NCI-H446 treated with DMSO at 0.1 percent for 48 hours (cell line): ENCODE measurements around the gene DGKH.

Experiments
- DNase-seq: peaks from one replicate; lab custom pipeline; 2025; lab: John Stamatoyannopoulos, UW

The DGKH gene, protein sequence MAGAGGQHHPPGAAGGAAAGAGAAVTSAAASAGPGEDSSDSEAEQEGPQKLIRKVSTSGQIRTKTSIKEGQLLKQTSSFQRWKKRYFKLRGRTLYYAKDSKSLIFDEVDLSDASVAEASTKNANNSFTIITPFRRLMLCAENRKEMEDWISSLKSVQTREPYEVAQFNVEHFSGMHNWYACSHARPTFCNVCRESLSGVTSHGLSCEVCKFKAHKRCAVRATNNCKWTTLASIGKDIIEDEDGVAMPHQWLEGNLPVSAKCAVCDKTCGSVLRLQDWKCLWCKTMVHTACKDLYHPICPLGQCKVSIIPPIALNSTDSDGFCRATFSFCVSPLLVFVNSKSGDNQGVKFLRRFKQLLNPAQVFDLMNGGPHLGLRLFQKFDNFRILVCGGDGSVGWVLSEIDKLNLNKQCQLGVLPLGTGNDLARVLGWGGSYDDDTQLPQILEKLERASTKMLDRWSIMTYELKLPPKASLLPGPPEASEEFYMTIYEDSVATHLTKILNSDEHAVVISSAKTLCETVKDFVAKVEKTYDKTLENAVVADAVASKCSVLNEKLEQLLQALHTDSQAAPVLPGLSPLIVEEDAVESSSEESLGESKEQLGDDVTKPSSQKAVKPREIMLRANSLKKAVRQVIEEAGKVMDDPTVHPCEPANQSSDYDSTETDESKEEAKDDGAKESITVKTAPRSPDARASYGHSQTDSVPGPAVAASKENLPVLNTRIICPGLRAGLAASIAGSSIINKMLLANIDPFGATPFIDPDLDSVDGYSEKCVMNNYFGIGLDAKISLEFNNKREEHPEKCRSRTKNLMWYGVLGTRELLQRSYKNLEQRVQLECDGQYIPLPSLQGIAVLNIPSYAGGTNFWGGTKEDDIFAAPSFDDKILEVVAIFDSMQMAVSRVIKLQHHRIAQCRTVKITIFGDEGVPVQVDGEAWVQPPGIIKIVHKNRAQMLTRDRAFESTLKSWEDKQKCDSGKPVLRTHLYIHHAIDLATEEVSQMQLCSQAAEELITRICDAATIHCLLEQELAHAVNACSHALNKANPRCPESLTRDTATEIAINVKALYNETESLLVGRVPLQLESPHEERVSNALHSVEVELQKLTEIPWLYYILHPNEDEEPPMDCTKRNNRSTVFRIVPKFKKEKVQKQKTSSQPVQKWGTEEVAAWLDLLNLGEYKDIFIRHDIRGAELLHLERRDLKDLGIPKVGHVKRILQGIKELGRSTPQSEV

DNA sequence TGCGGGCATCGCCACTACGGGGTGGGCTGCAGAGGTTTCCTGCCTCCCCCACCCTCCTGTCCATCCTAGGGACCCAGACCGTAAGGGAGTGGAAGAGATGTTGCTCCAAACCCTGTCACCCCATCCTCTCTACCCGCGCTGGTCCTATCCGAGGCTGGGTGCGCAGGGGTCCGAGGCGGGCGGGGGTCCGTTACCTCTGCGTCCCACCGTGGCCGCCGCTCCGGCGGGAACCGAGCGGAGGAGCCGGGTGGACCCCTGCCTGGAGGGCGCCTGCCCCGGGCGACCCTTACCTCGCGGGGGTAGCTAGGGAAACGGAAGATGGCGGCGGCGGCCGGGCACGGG lies at the start of gene DGKH:
TSS of gene DGKH (plus strand) at position 307 of the 342 bp plus-strand sequence. CDS start 126 bp downstream, outside the sequence.
- DNase-seq, result no peak

DNA sequence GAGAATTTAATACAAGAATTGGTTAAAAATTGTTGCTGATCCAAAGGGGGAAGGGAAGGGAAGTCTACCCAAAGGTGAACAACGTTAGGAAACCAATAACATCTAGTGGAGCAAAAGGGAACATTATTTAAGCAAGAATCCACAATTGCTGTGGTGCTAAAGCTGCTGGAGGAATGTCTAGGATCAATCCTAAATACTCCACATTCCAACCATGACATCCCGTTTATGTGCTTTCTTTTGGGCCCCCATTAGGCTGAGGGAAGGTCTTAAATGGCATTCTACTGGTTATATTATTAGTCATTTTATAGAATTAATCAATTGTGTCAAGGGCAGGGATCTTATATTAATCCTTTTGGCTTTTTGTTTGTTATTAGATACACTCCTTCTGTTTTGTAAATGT lies 47.6 kb upstream of the DGKH start:
- DNase-seq, result no peak

DNA sequence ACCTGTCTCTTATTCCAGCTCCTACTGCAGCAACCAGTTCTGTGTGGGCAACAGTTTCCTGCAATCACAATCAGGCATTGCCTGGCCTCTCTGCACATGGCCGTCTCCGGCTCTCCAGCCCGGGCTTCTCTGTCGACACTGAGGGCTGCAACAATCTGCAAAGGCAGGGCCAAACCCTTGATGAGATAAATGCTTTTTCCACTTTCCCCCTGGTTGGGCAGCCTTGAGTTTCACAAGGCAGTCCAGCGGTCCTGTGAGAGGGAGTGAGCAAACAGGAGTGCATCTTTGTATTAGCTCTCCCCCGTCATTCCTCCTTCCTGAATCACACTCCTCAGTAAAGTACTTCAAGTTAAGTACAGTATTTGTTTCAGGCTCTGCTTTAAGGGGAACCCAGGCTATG lies 46.9 kb upstream of the DGKH start:
- no peak for DNase-seq

DNA sequence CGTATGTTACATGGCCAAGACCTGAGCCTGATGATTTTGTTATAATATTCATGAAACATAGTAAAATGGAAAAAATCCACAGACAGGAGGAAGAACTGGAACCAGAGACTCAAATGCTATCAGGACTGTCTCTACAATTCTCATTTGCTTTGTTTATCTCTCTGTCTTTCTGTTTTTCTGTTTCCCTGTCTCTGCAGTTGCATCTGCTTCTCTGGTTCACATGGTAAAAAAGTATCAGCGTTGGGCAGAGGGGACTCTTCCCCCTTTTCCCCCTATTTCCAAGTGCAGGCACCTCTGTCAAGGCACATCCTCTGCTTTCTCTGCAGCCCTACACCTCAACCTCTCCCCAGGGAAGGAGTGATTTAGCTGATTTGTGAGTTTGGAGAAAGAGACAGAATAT lies 46.4 kb upstream of the DGKH start:
- DNase-seq, result no peak

DNA sequence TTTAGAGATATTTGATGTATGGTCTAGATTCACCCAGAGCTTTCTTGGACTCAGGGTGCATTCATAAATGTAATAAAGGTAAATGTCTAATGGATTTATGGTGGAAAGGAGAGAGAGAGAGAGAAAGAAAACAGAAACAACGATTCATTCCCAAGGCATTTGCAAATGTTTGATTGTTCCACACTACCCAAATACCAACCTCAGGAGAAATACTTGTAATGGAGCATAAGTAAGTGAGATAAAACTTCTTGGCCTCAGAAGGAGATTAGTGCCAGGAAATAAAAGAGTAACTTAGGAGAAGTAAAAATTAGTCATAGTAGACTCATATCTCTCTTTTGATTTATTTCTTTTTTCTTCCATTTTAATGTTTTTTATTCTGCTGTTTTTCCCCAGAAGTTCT lies 40.6 kb upstream of the DGKH start:
- no peak for DNase-seq

DNA sequence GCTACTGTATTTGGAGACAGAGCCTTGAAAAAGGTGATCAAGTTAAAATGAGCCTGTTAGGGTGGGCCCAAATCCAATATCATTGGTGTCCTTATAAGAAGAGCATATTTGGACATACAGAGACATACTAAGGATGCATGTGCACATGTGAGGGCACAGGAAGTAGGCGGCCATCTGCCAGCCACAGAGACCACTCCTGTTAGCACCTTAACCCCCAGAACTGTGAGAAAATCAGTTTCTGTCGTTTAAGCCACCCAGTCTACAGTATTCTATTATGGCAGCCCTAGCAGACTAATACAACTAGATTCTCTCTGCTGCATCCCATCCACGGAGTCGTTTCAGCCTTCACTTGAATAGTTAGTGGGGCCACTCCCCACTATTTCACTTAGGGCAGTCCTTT lies 39.4 kb upstream of the DGKH start:
- no peak for DNase-seq

DNA sequence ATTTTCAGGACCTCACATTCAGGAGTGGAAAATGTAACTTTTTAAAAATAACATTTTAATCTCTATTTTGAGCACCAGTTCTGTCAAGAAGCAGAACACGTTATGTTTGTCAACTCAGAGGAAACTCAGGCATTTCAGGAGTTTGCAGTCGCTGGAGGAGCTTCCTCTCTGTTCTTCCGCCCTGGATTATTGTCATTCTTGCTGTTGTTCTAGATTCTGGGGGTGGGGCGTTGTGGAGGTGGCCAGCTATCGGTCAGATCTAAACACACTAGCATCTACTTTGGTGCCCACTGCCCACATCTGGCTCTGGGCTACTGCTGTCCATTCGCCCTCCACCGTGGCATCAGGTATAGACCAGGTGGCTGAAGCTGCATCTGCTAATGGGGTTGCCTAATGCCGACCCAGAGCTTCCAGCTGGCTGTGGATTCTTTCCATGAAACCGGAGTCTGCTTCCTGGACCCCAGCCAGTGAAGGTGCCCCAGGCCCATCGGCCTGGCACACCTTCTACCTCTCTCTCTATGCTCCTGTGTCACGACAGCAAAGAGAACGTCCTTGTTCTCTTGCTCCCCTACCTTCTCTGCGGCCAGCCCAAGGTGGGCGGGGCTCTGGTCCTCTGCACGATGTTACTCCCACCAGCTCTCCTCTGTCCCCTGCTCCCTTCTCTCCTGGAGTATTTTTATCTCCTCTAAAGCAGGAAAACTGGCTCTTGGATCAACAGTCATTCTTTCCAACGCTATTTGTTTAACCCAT lies 36.7 kb upstream of the DGKH start:
- no peak for DNase-seq

DNA sequence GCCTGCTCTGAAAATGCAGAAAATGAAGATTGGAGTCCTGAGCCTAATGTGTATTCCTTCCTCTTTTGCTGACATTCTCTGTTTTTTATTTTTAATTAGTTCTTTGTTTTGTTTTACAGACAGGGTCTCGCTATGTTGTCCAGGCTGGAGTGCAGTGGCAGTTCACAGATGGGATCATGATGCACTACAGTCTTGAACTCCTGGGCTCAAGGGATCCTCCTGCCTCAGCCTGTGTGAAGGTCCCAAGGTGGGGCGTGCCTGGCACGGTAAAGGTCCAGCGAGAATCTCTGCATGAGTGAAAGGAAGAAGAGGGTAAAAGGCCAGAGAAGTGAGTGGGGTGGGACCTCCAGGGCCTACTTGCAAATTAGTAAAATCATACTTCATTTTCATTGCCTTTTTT lies 34.3 kb upstream of the DGKH start:
- no peak for DNase-seq

DNA sequence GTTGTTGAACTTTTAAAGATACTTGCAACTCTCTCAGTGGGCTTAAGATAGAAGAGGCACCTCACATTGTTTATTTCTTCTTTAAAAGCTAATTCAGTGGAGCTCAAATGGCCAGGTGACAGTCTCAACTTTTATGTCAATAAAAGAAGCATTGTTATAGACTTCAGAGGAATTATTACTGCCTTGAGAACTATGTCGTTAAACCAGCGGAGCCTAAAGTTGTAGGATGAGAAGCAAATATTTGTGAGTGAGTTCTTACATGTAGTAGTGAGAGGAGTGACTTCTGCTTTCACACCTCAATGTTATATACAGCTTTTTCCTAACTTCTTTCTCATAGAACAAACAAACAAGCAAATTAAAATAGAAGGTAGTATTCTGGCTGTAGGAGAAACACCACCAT lies 31.2 kb upstream of the DGKH start:
- DNase-seq, result no peak

DNA sequence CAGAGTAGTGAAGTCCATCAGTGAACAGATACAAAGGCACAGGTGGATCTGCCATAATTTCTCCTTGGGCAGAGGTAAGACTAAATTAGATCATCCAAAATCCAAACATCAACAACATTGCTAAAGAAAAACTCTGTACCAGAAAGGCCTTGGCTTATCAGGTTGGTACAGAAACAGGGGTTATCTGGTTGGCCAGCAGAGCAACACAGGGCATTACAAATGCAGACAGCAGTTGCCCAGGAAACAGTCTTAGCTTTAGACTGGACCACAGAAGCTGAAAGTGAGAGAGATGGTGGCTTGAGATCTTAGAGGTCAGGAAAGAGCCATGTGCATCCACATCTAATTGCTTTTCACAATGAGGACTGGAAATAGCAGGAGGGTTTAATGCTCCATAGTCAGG lies 26.6 kb upstream of the DGKH start:
- no peak for DNase-seq

DNA sequence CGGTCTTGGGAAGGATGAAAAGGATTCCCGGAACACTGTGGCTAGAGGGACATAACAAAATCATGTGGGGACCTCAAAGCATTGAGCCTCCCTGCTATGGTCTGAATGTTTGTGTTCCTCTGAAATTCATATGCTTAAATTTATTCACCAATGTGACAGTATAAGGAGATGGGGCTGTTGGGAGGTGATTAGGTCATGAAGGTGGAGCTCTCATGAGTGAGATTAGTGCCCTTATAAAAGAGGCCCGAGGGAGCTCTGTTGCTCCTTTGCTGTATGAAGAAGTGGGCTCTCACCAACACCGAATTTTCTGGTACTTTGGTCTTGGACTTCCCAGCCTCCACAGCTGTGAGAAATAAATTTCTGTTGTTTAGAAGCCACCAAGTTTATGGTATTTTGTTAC lies 26.1 kb upstream of the DGKH start:
- no peak for DNase-seq

DNA sequence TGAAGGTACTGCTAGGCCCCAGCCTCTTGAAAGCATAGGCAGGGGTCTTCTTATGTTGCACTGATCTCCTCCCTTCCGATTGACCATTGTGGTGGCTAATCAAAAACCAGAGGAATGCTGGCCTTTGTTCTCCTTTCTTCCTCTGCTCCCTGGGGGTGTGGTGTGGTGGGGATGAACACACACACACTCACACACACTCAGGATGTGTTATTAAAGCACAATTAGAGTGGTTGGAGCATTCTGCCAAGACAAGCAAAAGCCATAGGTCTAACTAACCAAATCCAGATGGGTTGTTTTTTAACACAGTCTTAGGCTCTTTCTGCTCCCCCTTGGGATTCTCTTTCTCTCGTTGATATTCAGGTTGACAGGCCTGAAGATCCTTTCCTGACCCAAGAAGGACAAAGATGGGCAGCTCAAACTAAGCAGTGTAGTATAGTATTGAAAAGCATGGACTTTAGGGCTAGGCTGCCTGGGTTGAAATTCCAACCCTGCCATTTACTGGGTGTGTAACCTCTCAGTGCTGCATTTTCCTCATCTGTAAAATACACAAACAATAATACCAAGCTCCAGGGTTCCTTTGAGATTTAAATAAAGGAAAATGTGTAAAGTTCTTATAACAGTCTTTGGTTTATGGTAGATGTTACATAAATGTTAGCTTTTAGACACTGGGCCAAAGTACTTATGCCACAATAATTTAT lies 25.5 kb upstream of the DGKH start:
- no peak for DNase-seq

DNA sequence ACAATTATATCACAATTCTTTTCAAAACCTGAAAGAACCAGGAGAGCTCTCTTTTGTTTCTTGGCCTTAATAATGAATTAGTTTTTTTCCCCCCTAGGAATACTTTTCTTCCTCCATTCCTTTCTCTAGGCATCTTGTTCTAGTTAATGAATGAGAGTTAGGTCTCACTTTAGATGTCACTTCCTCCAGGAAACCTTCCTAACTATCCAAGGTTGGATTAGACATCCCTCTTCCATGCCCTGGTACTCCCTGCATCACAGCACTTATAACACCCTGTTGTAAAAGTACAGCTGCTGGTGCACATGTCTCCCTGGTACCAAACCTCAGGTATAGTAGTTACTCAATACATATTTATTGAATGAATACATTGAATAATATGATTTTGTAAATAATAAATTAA lies 21.2 kb upstream of the DGKH start:
- DNase-seq, result no peak

DNA sequence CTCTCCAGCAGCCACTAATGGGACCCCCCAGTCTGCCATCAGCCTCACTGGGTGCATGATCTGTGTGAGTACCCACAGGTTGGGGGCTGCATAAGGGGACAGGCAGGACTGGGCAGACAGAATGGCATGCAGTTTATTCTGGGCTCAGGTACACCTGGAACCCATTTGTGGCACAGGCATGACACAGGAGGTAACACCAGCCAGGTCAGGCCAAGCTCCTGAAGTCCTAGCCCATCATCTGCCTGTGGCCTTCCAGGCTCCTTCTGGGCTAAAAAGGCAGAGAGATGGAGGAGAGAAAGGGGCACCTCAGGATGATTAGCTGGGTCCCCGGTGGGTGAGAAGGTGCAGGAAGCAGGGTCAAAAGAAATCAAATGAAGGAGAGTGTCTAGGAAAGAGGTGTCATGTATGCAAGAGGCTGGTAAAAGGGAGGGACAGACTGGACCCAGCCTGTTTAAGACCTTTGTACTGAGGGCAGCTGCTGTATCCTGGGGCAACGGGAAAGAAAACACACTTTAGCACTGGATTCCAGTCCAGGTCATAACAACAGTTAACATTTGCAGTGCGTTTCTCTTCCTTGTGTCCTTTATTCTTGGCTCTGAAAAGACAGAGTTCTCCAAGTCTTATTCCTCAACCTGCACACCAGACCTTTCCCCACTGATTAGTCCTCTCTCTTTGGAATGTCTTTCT lies 20.2 kb upstream of the DGKH start:
- no peak for DNase-seq

DNA sequence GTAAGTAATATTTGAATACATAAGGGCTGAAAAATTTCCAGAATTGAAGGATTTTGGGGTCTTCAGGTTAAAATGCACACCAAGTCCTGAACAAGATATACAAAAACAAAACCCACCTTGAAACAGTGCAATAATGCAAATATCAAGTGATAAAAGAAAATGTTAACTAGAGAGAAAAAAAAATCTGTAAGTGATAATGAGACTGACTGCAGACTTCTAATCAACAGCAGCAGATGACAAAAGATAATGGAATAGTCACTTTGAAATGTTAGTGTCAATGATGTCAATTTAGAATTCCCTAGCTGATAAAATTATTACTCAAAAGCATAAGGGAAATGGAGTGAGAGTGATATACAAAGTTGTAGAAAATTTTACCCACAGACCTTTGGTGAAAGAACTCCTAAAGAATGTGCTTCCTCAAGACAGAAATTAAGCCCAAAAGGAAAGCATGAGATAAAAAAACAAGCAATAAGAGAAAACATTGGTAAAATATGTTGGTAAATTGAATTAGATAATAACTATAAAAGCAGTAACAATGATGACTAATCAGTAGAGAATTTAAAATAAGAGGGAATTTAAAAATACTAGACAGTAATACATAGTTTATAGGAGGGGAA lies 12.4 kb upstream of the DGKH start:
- DNase-seq, result no peak

DNA sequence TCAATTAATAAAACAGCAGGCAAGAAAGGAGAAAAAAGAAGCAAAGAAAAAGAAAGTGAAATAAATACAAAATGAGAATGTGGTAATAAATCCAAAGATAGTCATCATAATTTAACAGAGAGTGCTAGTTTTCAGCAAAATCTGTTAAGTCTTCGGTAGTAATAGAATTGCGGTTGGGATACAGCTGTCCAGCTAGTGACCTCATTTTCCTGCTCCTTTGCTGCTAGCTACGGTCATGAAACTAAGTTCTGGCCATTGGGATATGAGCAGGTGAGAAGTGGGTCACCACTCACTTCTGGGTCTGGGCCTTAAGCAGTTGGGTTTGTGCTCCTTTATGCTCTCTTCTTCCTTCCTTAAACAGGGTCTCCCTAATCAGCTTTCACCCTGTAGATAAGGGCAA lies 11.7 kb upstream of the DGKH start:
- no peak for DNase-seq

DNA sequence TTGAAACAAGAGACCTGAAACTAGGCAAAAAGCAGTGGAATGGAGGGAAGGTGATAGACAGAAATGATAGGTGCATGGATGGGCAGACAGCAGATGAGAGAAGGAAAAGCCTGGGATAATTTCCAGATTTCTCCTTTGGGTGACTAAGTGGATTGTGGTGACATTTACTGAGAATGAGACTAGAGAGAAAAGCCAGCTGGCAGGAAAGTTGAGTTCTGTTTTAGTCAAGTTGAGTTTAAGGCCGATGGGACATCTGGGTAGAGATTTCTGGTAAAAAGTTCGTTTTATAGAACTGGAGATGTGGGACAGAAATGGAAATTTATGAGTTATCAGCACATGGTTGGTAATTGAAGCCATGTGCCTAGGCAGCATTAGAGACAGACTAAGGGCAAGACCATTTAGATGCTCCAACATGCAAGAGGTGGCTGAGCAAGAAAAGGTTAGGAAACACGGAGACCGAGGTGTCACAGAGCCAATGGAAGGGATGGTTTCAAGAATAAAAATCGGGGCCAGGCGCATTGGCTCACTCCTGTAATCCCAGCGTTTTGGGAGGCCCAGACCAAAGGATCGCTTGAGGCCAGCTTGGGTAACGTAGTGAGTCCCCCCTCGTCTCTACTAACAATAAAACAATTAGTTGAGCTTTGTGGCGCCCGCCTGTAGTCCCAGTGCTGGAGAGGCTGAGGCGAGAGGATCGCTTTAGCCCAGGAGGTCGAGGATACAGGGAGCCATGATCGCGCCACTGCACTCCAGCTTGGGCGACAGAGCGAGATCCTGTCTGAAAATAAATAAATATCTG lies 9.6 kb upstream of the DGKH start:
- no peak for DNase-seq

DNA sequence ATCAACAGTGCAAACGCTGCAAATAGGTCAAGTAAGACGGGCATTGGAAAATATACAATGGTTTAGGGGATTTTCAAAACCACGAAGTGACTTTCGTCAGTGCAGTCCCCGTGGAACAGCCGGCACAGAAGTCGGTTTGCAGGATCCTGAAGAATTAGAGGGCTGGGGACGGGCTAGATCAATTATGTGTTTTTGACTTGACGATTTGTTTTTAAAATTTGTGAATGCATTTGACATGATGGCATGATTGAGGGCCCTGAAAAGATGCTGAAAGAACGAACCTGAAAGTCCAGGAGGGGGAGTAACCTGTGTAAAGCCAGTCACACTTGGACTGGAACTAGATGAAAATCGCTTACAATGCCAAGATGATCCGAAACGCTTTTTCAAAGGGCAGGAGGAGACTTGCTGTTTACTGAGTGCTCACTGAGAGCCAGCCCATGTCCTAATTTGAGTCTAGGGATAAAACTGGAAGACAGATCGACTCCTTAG lies 8.9 kb upstream of the DGKH start:
- DNase-seq, result no peak
